Measurements from ENCODE around the gene RGS6. TPM values are rescaled to one million over a fixed set of nuclear protein-coding genes. Genes with fewer than 3 reads are reported as not detected.

Gene RGS6
- polyA plus RNA-seq, 1 donor: 1.00 TPM

GRCh38 chr14:72609205-72609916 is 677.1 kb downstream of the RGS6 start:
- no peak for DNase-seq

- DNase-seq: no peak
Observed at GRCh38 chr14:72610096-72610830, 678.0 kb downstream of the RGS6 start.

DNA sequence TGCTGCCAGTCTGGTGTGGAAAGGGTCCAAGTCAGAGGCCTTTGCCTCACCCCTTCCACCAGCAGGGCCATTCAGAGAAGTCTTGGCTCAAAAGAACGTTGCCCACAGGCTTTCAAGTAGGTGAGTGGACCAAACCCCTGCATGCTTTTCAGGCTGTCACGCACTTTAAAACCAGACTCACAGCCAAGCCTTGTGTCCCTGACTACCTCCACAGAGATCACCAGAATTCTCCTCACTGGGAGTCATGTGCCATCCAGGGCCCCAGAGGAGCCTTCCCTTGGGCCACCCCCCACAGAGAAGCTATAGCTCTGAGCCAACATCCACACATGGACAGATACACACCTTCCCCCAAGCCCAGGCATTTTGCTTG is 678.6 kb downstream of the RGS6 start:
- DNase-seq: no peak

- DNase-seq: no peak
Observed at GRCh38 chr14:72611506-72611905, 679.3 kb downstream of the RGS6 start.

DNA sequence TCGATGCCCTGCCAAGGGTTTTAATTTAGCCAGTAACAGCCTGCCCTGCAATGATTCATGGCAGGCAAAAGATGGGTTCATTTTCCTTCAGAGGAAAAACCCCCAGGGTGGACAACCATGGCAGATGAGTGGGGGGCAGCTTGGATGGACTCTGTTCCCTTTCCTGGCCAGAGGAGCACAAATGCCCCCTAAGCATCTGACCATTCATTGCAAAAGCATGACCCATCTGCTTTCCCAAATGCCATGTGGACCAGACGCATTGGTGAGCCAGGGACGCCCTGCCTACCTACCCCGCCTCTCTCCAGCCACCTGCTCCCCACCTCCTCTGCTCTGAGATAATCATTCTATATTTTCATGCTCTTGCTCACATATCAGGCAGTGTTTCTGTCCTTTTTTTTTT is 679.8 kb downstream of the RGS6 start:
- DNase-seq: no peak

DNA sequence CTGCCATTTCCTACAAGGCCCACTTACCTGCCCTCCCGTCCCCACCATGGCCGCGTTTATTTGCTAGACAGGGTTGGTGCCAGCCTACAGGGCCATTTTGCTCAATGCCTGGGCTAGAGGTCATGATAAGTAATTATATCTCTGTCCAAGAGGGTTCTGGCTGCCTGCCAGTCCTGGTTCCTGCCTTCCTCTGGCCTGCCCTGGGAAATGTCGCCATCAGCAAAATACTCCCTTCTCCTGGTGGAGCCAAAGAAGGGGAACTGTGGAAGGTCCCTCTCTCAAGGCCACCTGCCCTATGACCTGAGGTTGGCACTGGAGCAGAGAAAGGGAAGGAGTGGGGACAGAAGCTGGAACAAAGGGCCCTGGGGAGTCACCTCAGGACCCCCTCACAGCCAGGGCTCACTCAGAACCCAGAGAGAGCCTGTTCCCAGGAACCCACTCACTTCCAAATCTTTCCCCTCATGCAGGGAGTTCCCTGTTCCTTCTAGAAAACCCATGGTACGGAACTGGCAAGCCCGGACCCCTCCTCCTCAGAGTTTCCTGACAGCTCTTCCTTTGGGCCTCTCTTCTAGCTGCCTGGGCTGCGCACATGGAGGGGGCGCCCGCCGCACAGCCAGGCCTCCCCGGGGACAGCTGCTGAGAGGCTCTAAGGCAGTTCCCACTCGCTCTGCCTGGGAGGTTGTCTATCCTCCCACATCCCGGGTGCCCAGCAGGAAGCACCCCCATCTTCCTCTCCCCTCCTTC is 681.2 kb downstream of the RGS6 start:
- DNase-seq: no peak

DNA sequence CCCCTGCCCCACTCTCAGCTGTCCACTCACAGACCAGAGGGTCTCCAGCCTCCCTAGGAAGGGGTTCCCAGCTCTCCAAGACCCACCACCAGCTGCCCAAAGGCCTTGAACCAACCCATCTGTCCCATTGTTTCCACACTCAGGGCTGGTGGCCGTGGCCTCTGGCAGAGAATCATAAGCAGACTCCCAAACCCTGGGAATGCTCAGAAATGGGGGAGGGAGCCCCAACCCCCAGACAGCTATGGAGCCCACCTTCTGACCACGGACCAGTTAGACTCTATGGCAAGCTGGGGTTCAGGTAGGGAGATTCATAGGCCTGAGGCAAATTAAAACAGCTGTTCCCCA is 681.7 kb downstream of the RGS6 start:
- DNase-seq: no peak

- DNase-seq: no peak
Observed at GRCh38 chr14:72614365-72614764, 682.1 kb downstream of the RGS6 start.

DNA sequence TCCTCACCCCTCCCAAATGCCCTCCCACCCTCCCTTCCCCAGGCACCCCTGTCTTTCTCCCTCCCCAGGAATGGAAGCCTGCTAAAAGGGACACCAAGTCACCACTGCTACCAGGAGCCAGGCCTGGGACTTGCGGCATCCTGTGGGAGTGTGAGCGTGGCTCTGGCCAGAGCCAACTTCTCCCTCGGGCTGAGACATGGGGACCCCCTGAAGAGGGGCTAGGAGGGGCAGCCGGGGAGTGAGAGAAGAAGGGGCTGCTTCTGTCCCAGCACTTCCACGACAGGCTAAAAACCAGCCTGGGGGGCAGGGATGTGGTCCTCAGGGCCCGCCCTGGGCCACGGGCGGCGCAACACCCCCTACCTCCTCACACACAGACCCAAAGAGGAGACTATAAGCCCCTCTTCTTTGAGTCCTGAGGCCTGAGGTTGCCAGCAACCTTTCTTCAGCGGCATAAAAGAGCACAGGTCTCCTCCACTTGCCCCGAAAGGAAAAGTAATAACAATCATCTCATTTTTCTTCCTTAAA is 682.7 kb downstream of the RGS6 start:
- DNase-seq: no peak

- DNase-seq: no peak
Observed at GRCh38 chr14:72615451-72616121, 683.4 kb downstream of the RGS6 start.
